H9 (cell line): ENCODE data around the gene KRT2. TPM values are rescaled to one million over a fixed set of nuclear protein-coding genes. Genes with fewer than 3 reads are reported as not detected.

ENCODE experiments used
- DNase-seq: peaks from one replicate; pipeline ENCODE4 v3.0.0-alpha.2; 2017
- H2AFZ ChIP-seq: one replicate; pipeline ENCODE4 v1.6.1; 2013; ENCODE audit warnings: mild to moderate bottlenecking, low read length, control low read depth, moderate library complexity
- H2AK5ac ChIP-seq: 2 replicates; pipeline ENCODE4 v1.6.1; 2013; ENCODE audit warnings: low read length, control low read depth, mixed read lengths; ENCODE audit not compliant: insufficient read length
- H2BK120ac ChIP-seq: one replicate; pipeline ENCODE4 v1.6.1; 2013; ENCODE audit warnings: low read depth, mild to moderate bottlenecking, low read length, control low read depth, inconsistent platforms; ENCODE audit not compliant: poor library complexity, severe bottlenecking
- H2BK12ac ChIP-seq: 2 replicates; pipeline ENCODE4 v1.6.1; 2013; ENCODE audit warnings: low read length, control low read depth, mixed read lengths, low read depth; ENCODE audit not compliant: insufficient read length
- H2BK15ac ChIP-seq: 2 replicates; pipeline ENCODE4 v1.6.1; 2013; ENCODE audit warnings: low read depth, low read length, control low read depth
- H2BK20ac ChIP-seq: one replicate; pipeline ENCODE4 v1.6.1; 2013; ENCODE audit warnings: low read depth, mild to moderate bottlenecking, low read length, control low read depth, inconsistent platforms; ENCODE audit not compliant: poor library complexity, severe bottlenecking
- H2BK5ac ChIP-seq: 2 replicates; pipeline ENCODE4 v1.6.1; 2013; ENCODE audit warnings: low read length, control low read depth, mixed read lengths; ENCODE audit not compliant: insufficient read length
- H3K14ac ChIP-seq: 2 replicates; pipeline ENCODE4 v1.6.1; 2013; ENCODE audit warnings: low read length, control low read depth; ENCODE audit not compliant: insufficient read depth
- H3K18ac ChIP-seq: 2 replicates; pipeline ENCODE4 v1.6.1; 2013; ENCODE audit warnings: low read depth, mild to moderate bottlenecking, mixed read lengths, low read length, control low read depth; ENCODE audit not compliant: insufficient read length
- H3K23ac ChIP-seq: 2 replicates; pipeline ENCODE4 v1.6.1; 2013; ENCODE audit warnings: low read length, control low read depth, mixed read lengths, low read depth; ENCODE audit not compliant: insufficient read length
- H3K23me2 ChIP-seq: 2 replicates; pipeline ENCODE4 v1.6.1; 2013; ENCODE audit warnings: low read depth, mild to moderate bottlenecking, mixed read lengths, low read length, control low read depth; ENCODE audit not compliant: insufficient read length, poor library complexity, severe bottlenecking
- H3K27ac ChIP-seq: 2 replicates; pipeline ENCODE4 v1.5.1; 2013; ENCODE audit warnings: low read length, control low read depth, mixed read lengths, low read depth; ENCODE audit not compliant: insufficient read length
- H3K27me3 ChIP-seq: 2 replicates; pipeline ENCODE4 v1.6.1; 2013; ENCODE audit warnings: low read length, control low read depth, inconsistent platforms; ENCODE audit not compliant: insufficient read depth
- H3K4ac ChIP-seq: 2 replicates; pipeline ENCODE4 v1.6.1; 2013; ENCODE audit warnings: low read depth, mild to moderate bottlenecking, control low read depth, inconsistent platforms, low read length, moderate library complexity
- H3K4me1 ChIP-seq: 2 replicates; pipeline ENCODE4 v1.6.1; 2013; ENCODE audit warnings: low read length, control low read depth, inconsistent platforms; ENCODE audit not compliant: insufficient read depth
- H3K4me2 ChIP-seq: 2 replicates; pipeline ENCODE4 v1.6.1; 2013; ENCODE audit warnings: low read length, control low read depth, mixed read lengths; ENCODE audit not compliant: insufficient read length, insufficient read depth
- H3K56ac ChIP-seq: 2 replicates; pipeline ENCODE4 v1.6.1; 2013; ENCODE audit warnings: low read depth, mild to moderate bottlenecking, mixed read lengths, low read length, control low read depth; ENCODE audit not compliant: insufficient read length
- H3K79me1 ChIP-seq: 2 replicates; pipeline ENCODE4 v1.6.1; 2013; ENCODE audit warnings: low read depth, mild to moderate bottlenecking, moderate library complexity, low read length, control low read depth, inconsistent platforms; ENCODE audit not compliant: insufficient read depth, poor library complexity, severe bottlenecking
- H3K79me2 ChIP-seq: 2 replicates; pipeline ENCODE4 v1.6.1; 2013; ENCODE audit warnings: low read length, control low read depth, inconsistent platforms; ENCODE audit not compliant: insufficient read depth
- H3K9ac ChIP-seq: 2 replicates; pipeline ENCODE4 v1.6.1; 2013; ENCODE audit warnings: low read length, control low read depth, mixed read lengths; ENCODE audit not compliant: insufficient read length; ENCODE audit errors: extremely low read depth
- H3K9me3 ChIP-seq: one replicate; pipeline ENCODE4 v1.6.1; 2013; ENCODE audit warnings: low read depth, low read length, inconsistent platforms; ENCODE audit not compliant: control insufficient read depth
- H3T11ph ChIP-seq: one replicate; pipeline ENCODE4 v1.6.1; 2013; ENCODE audit warnings: mild to moderate bottlenecking, low read length, control low read depth, inconsistent platforms
- H4K20me1 ChIP-seq: one replicate; pipeline ENCODE4 v1.6.1; 2013; ENCODE audit not compliant: control insufficient read depth, insufficient read length, insufficient read depth
- H4K5ac ChIP-seq: 2 replicates; pipeline ENCODE4 v1.6.1; 2013; ENCODE audit warnings: low read depth, mild to moderate bottlenecking, mixed read lengths, low read length, control low read depth; ENCODE audit not compliant: insufficient read length
- H4K8ac ChIP-seq: replicated peaks from 2 replicates; pipeline ENCODE4 v1.6.1; 2013; ENCODE audit warnings: low read length, control low read depth, mixed read lengths, low read depth; ENCODE audit not compliant: insufficient read length
- H4K91ac ChIP-seq: 2 replicates; pipeline ENCODE4 v1.6.1; 2013; ENCODE audit warnings: low read depth, mild to moderate bottlenecking, moderate library complexity, mixed read lengths, low read length, control low read depth; ENCODE audit not compliant: insufficient read length
- H3K27ac Mint-ChIP-seq, 3 experiments: 2 replicates in 2 of 3; 3 replicates in 1 of 3; pipeline ENCODE4 v1.8.0; 2020 to 2021; ENCODE audit warnings: mixed read lengths in 3 of 3, mild to moderate bottlenecking in 1 of 3, moderate library complexity in 1 of 3
- H3K27me3 Mint-ChIP-seq: 2 replicates; pipeline ENCODE4 v1.8.0; 2021; ENCODE audit warnings: low read depth, mild to moderate bottlenecking, moderate library complexity, mixed read lengths
- H3K36me3 Mint-ChIP-seq, 3 experiments: 2 replicates in 2 of 3; 3 replicates in 1 of 3; pipeline ENCODE4 v1.8.0; 2020 to 2021; ENCODE audit warnings: low read depth in 3 of 3, mixed read lengths in 3 of 3; ENCODE audit not compliant: insufficient read depth in 1 of 3
- H3K4me1 Mint-ChIP-seq, 2 experiments: 2 replicates each; pipeline ENCODE4 v1.8.0; 2020; ENCODE audit warnings: mixed read lengths in 2 of 2
- H3K4me3 Mint-ChIP-seq, 2 experiments: 2 replicates in 1 of 2; 3 replicates in 1 of 2; pipeline ENCODE4 v1.8.0; 2020 to 2021; ENCODE audit warnings: mild to moderate bottlenecking in 2 of 2, mixed read lengths in 2 of 2, moderate library complexity in 1 of 2
- H3K9me3 Mint-ChIP-seq, 2 experiments: 2 replicates in 1 of 2; 3 replicates in 1 of 2; pipeline ENCODE4 v1.8.0; 2020; ENCODE audit warnings: mild to moderate bottlenecking in 2 of 2, mixed read lengths in 2 of 2, moderate library complexity in 1 of 2
- WGBS: extraction: QIAGEN DNeasy Blood & Tissue Kit; methylation state at CpG from one replicate; pipeline ENCODE4 v1.1.7; 2013; ENCODE audit warnings: missing lambda C conversion rate, low lambda C conversion rate, mixed read lengths; ENCODE audit not compliant: insufficient read length; ENCODE audit errors: extremely low coverage; 5-methylcytosine and 5-hydroxymethylcytosine counted together
- total RNA-seq: library from RNA; stranded (reverse); gene quantifications from 2 replicates; pipeline ENCODE4 v1.2.1, GENCODE V29; 2021
- TF ChIP-seq, protein P1 (sequence below): fragments of 200-600 bp; sonication (generic); conservative IDR thresholded peaks from 3 replicates; pipeline ENCODE4 v1.8.0; 2021; ENCODE audit warnings: antibody characterized with exemption, mild to moderate bottlenecking

The KRT2 gene
- total RNA-seq, 1 experiment from 2014 or later, result not detected

DNA sequence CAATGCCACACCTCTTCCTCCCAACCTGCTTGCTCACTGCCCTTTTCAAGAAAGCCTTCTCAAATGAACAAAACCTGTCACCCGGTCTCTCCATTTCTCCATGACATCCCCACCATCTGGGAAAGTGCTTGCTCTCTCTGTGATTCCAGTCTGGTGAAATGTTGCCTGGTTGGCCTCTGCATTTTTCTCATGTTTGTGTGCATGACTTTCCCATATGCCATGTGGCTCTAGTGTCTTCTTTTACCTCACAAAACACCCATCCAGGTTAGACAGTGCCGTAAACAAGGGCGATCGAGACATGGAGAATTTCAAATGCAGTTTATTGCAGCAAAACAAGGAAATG lies 22.4 kb upstream of the KRT2 start:
- H2BK5ac ChIP-seq, result no peak overlapping the region
- H3K4ac ChIP-seq, result no peak overlapping the region
- H2BK120ac ChIP-seq, result no peak overlapping the region
- no peaks in the 10 kb centered on the region for H3K27me3 ChIP-seq
- no peak overlapping the region for H2BK15ac ChIP-seq
- H4K91ac ChIP-seq, result no peak overlapping the region
- no peaks in the 10 kb centered on the region for H4K20me1 ChIP-seq
- WGBS, result no CpG with 5 or more reads among the region's 4 CpGs
- H3K27me3 Mint-ChIP-seq, result peaks cover 14% of the 10 kb centered on the region
- H3K9me3 ChIP-seq, result no peaks in the 10 kb centered on the region
- TF ChIP-seq, protein P1, sequence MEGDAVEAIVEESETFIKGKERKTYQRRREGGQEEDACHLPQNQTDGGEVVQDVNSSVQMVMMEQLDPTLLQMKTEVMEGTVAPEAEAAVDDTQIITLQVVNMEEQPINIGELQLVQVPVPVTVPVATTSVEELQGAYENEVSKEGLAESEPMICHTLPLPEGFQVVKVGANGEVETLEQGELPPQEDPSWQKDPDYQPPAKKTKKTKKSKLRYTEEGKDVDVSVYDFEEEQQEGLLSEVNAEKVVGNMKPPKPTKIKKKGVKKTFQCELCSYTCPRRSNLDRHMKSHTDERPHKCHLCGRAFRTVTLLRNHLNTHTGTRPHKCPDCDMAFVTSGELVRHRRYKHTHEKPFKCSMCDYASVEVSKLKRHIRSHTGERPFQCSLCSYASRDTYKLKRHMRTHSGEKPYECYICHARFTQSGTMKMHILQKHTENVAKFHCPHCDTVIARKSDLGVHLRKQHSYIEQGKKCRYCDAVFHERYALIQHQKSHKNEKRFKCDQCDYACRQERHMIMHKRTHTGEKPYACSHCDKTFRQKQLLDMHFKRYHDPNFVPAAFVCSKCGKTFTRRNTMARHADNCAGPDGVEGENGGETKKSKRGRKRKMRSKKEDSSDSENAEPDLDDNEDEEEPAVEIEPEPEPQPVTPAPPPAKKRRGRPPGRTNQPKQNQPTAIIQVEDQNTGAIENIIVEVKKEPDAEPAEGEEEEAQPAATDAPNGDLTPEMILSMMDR, result no peak
- no peaks in the 10 kb centered on the region for H3K4me1 Mint-ChIP-seq
- H4K5ac ChIP-seq, result no peak overlapping the region
- no peaks in the 10 kb centered on the region for H3K9me3 Mint-ChIP-seq
- no peaks in the 10 kb centered on the region for H3K23me2 ChIP-seq
- no peak overlapping the region for H4K8ac ChIP-seq
- no peaks in the 10 kb centered on the region for H3K79me1 ChIP-seq
- no peak overlapping the region for H3K27ac Mint-ChIP-seq
- H3K4me3 Mint-ChIP-seq, result no peak overlapping the region
- H3T11ph ChIP-seq, result no peak overlapping the region
- no peaks in the 10 kb centered on the region for H3K36me3 Mint-ChIP-seq
- H3K18ac ChIP-seq, result no peak overlapping the region
- H3K4me2 ChIP-seq, result no peak overlapping the region
- H3K14ac ChIP-seq, result no peak overlapping the region
- H3K9ac ChIP-seq, result no peak overlapping the region
- H2BK12ac ChIP-seq, result no peak overlapping the region
- DNase-seq, result no peak
- no peaks in the 10 kb centered on the region for H3K4me1 ChIP-seq
- no peak overlapping the region for H3K56ac ChIP-seq
- H3K23ac ChIP-seq, result no peak overlapping the region
- H3K27ac ChIP-seq, result no peak overlapping the region
- no peak overlapping the region for H2BK20ac ChIP-seq
- H2AK5ac ChIP-seq, result no peak overlapping the region
- no peak overlapping the region for H2AFZ ChIP-seq
- H3K79me2 ChIP-seq, result no peaks in the 10 kb centered on the region
